NT2/D1 (cell line): ENCODE measurements around the gene CDH16.
A peak's percentile ranks its signal among the peaks of the same experiment; 100 is the strongest.

ENCODE experiments used
- DNase-seq: peaks from one replicate; pipeline ENCODE4 v3.0.0-alpha.2; 2011; ENCODE audit warnings: low read depth, low spot score
- H3K27me3 ChIP-seq: 2 replicates; pipeline ENCODE4 v1.6.0; 2011; ENCODE audit warnings: mild to moderate bottlenecking; ENCODE audit not compliant: insufficient read length, insufficient read depth
- H3K36me3 ChIP-seq: 2 replicates; pipeline ENCODE4 v1.6.1; 2011; ENCODE audit warnings: mild to moderate bottlenecking, low read length, mixed read lengths; ENCODE audit not compliant: insufficient read depth, insufficient read length
- H3K4me1 ChIP-seq: 2 replicates; pipeline ENCODE4 v1.5.1; 2011; ENCODE audit not compliant: insufficient read depth, insufficient read length
- H3K4me3 ChIP-seq: 2 replicates; pipeline ENCODE4 v1.5.1; 2011; ENCODE audit warnings: low read depth; ENCODE audit not compliant: insufficient read length
- H3K9ac ChIP-seq: 2 replicates; pipeline ENCODE4 v1.6.0; 2011; ENCODE audit warnings: low read depth; ENCODE audit not compliant: insufficient read length
- H3K9me3 ChIP-seq: 2 replicates; pipeline ENCODE4 v1.5.1; 2011; ENCODE audit warnings: mild to moderate bottlenecking, low read length; ENCODE audit not compliant: insufficient read depth
- SUZ12 ChIP-seq: IDR thresholded peaks from 2 replicates; pipeline ENCODE4 v1.6.1; 2011; ENCODE audit not compliant: insufficient read length, insufficient read depth; ENCODE audit errors: extremely low read depth
- YY1 ChIP-seq: IDR thresholded peaks from 2 replicates; pipeline ENCODE4 v1.6.1; 2011; ENCODE audit not compliant: insufficient read length, insufficient read depth
- ZNF274 ChIP-seq: IDR thresholded peaks from 2 replicates; pipeline ENCODE4 v1.6.1; 2011; ENCODE audit warnings: mild to moderate bottlenecking, low read depth, low read length

CDH16 gene

GRCh38 chr16:66886321-66886720 is 32.4 kb downstream of the CDH16 start:
- Histone ChIP-seq H3K9me3 (no peaks in the 10 kb centered on the region), H3K9ac (no peak overlapping the region), H3K27me3 (no peaks in the 10 kb centered on the region), H3K4me3 (no peak overlapping the region), H3K4me1 (peaks cover 4% of the 10 kb centered on the region), H3K36me3 (peaks cover 28% of the 10 kb centered on the region)
- no peak for DNase-seq
- TF ChIP-seq ZNF274 (no peak), YY1 (no peak), SUZ12 (no peak)

- Histone ChIP-seq H3K27me3 (no peaks in the 10 kb centered on the region), H3K4me1 (peaks cover 4% of the 10 kb centered on the region), H3K9me3 (no peaks in the 10 kb centered on the region), H3K4me3 (no peak overlapping the region), H3K9ac (no peak overlapping the region), H3K36me3 (peaks cover 26% of the 10 kb centered on the region)
- TF ChIP-seq SUZ12 (no peak), ZNF274 (no peak), YY1 (no peak)
- no peak for DNase-seq
These were observed 33.2 kb downstream of the CDH16 start for GRCh38 chr16:66885491-66885890.

DNA sequence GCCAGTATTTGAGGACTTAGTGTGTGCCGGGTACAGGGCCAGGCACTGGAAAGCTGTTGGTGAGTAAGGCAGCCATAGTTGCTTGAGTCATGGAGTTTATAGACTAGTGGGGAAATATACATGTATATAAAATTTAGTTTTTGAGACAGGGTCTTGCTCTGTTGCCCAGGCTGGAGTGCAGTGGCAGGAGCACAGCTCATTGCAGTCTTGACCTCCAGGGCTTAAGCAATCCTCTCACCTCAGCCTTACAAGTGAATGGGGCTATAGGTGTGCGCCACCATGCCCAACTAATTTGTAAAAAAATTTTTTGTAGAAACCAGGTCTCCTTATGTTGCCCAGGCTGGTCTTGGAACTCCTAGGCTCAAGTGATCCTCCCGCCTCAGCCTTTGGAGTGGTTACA is 36.0 kb downstream of the CDH16 start:
- Histone ChIP-seq H3K4me1 (peaks cover 9% of the 10 kb centered on the region), H3K9me3 (no peaks in the 10 kb centered on the region), H3K9ac (no peak overlapping the region), H3K36me3 (peaks cover 26% of the 10 kb centered on the region), H3K27me3 (no peaks in the 10 kb centered on the region), H3K4me3 (no peak overlapping the region)
- DNase-seq: no peak
- TF ChIP-seq YY1: no peak
- TF ChIP-seq ZNF274: no peak
- no peak for TF ChIP-seq SUZ12

- no peak for TF ChIP-seq SUZ12
- no peak for TF ChIP-seq ZNF274
- no peak for TF ChIP-seq YY1
- H3K27me3 ChIP-seq: no peaks in the 10 kb centered on the region
- no peak overlapping the region for H3K4me3 ChIP-seq
- peaks cover 9% of the 10 kb centered on the region for H3K4me1 ChIP-seq
- DNase-seq: no peak
- H3K9me3 ChIP-seq: no peaks in the 10 kb centered on the region
- no peak overlapping the region for H3K9ac ChIP-seq
- peaks cover 26% of the 10 kb centered on the region for H3K36me3 ChIP-seq
These were observed 36.6 kb downstream of the CDH16 start for GRCh38 chr16:66881964-66882508.

GRCh38 chr16:66881560-66881959 is 37.1 kb downstream of the CDH16 start:
- Histone ChIP-seq H3K9ac (peak overlapping the region; percentile 65), H3K4me3 (peak overlapping the region; percentile 94), H3K36me3 (peaks cover 21% of the 10 kb centered on the region), H3K4me1 (peaks cover 9% of the 10 kb centered on the region), H3K27me3 (no peaks in the 10 kb centered on the region), H3K9me3 (no peaks in the 10 kb centered on the region)
- DNase-seq: no peak
- TF ChIP-seq SUZ12 (no peak), YY1 (no peak), ZNF274 (no peak)

DNA sequence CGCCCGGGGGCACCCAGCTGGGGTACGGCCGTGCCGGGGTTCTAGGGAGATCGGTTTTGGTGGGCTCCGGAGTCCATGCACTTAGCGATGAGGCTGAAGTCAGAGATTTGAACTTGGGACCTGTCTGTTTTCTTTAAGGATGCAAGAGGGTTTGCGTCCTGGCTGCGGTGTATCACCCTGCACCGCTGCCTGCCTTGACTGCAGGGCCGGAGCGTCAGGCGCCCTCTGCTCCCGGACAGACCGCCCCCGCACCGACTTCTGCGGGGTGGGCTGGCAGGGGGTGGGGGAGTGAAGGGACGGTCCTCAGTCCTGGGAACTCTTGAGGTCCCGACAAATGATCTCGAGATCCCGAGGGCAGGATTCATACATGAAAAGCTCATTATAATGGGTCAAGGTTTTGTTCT is 37.7 kb downstream of the CDH16 start:
- H3K4me1 ChIP-seq: peaks cover 9% of the 10 kb centered on the region
- peaks cover 20% of the 10 kb centered on the region for H3K36me3 ChIP-seq
- peak overlapping the region; percentile 94 for H3K4me3 ChIP-seq
- DNase-seq: no peak
- TF ChIP-seq ZNF274: no peak
- no peak for TF ChIP-seq YY1
- TF ChIP-seq SUZ12: no peak
- no peaks in the 10 kb centered on the region for H3K9me3 ChIP-seq
- peak overlapping the region; percentile 91 for H3K9ac ChIP-seq
- H3K27me3 ChIP-seq: no peaks in the 10 kb centered on the region

DNA sequence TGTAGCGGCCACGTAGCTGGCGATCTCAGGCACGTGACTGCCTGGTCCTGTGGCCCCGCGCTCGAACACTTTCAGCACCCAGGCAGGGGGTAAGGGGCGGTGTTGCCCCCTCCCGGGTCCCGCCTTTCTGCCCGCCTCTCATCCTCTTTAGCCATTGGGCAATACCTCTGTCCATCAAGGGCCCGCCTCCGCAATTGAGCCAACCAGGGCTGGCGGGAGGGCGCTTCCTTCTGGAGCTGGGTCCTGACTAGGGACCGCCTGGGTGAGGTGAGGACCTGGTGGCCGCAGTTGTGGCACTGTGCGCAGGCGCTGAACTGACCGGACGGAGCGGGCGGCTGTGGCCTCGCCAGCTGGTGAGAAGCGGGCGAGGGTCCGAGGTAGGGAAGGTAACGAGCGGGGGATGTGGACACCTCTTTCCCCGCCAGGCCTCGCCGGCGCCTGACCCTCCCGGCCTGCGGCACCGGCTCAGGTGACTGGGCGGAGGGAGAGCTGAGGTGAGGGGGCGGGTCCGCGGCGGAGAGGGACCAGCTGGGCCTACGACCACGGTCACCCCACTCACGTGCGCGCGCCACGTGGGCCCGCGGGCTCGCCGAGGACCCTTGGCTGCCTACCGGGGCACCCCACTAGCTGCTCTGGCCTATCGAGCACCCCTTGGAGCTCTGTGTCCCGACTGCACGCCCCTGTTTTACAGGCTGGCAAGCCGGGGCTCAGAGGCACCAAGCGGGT is 38.2 kb downstream of the CDH16 start, which contains the start of gene PDP2:
TSS of gene PDP2 (plus strand) at position 228 of the 726 bp plus-strand sequence. CDS start 3,770 bp downstream, outside the sequence.
- Histone ChIP-seq H3K36me3 (peaks cover 17% of the 10 kb centered on the region), H3K9me3 (no peaks in the 10 kb centered on the region), H3K27me3 (no peaks in the 10 kb centered on the region), H3K4me3 (peak within 1 kb of the TSS; percentile 94), H3K9ac (peak within 1 kb of the TSS; percentile 91), H3K4me1 (peaks cover 9% of the 10 kb centered on the region)
- TF ChIP-seq ZNF274 (no peak), SUZ12 (no peak)
- peak; percentile 96 for DNase-seq
